HG02884 (cell line): ENCODE measurements around the gene ZNRF3.
"Not testable (repeated sequence)": the region's sequence is repeated elsewhere in the genome, so short reads cannot be mapped to it uniquely, and the experiment has no call there.

Source experiments
- ATAC-seq: cut with Tn5 transposase; IDR thresholded peaks from one replicate; pipeline ENCODE4 v1.9.1; 2021; ENCODE audit warnings: mild to moderate bottlenecking, moderate library complexity; ENCODE audit not compliant: unreplicated experiment

The ZNRF3 gene

GRCh38 chr22:28927630-28928029 is 44.3 kb downstream of the ZNRF3 start:
- no peak for ATAC-seq

- ATAC-seq, result no peak
These were observed 45.8 kb downstream of the ZNRF3 start for GRCh38 chr22:28929197-28929596.

- no peak for ATAC-seq
These were observed 47.1 kb downstream of the ZNRF3 start for GRCh38 chr22:28930357-28931007.

- no peak for ATAC-seq
These were observed 48.6 kb downstream of the ZNRF3 start for GRCh38 chr22:28931844-28932567.

GRCh38 chr22:28933321-28933720 is 49.9 kb downstream of the ZNRF3 start:
- ATAC-seq, result no peak

- no peak for ATAC-seq
These were observed 50.7 kb downstream of the ZNRF3 start for GRCh38 chr22:28934026-28934425.

GRCh38 chr22:28935140-28935539 is 51.8 kb downstream of the ZNRF3 start:
- ATAC-seq, result no peak

- ATAC-seq, result no peak
These were observed 52.3 kb downstream of the ZNRF3 start for GRCh38 chr22:28935713-28936112.

GRCh38 chr22:28936200-28936599 is 52.8 kb downstream of the ZNRF3 start:
- ATAC-seq, result no peak

GRCh38 chr22:28937206-28938025 is 54.0 kb downstream of the ZNRF3 start:
- ATAC-seq, result no peak

- ATAC-seq, result no peak
These were observed 55.0 kb downstream of the ZNRF3 start for GRCh38 chr22:28938286-28938833.

GRCh38 chr22:28939394-28939793 is 56.0 kb downstream of the ZNRF3 start:
- no peak for ATAC-seq

- ATAC-seq, result no peak
These were observed 56.6 kb downstream of the ZNRF3 start for GRCh38 chr22:28939932-28940331.

- no peak for ATAC-seq
These were observed 57.1 kb downstream of the ZNRF3 start for GRCh38 chr22:28940441-28940840.

GRCh38 chr22:28942333-28942732 is 59.0 kb downstream of the ZNRF3 start:
- no peak for ATAC-seq

- ATAC-seq, result no peak
These were observed 59.6 kb downstream of the ZNRF3 start for GRCh38 chr22:28942801-28943500.

- ATAC-seq, result no peak
These were observed 60.1 kb downstream of the ZNRF3 start for GRCh38 chr22:28943501-28943879.

GRCh38 chr22:28947125-28947524 is 63.8 kb downstream of the ZNRF3 start:
- ATAC-seq, result no peak

GRCh38 chr22:28948424-28948823 is 65.1 kb downstream of the ZNRF3 start:
- ATAC-seq, result no peak

- ATAC-seq, result not testable (repeated sequence)
These were observed 65.6 kb downstream of the ZNRF3 start for GRCh38 chr22:28948860-28949551.
